ENCODE results near the gene TSPAN7.

DNA sequence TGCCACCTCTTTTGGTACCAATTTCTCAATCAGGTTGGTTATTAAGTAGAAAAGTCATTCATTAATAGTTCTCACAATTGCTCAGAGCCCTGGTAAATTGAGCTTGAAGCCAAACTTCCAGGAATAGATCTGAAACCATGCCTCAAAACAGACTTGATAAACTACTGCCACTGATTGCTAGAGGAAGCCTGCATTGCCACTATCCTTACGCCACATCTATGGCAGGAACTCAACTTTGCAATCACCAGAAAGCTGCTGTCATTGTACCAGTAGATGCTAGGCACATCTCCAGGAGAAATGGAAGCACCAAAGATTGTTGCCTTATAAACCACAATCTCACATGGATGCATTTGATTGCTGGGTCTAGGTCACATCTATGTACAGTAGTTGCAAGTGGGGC lies 21.6 kb upstream of the TSPAN7 start:
- TF ChIP-seq POLR2A (IDR thresholded peaks at IDR 0.05; ENCODE audit: low read length), result no peak
- no peak for TF ChIP-seq GATA1 (IDR thresholded peaks at IDR 0.05; ENCODE audit: low read depth, low read length)
